GM19035 (cell line): Measurements from ENCODE around the gene MSRB3.
"Not testable (repeated sequence)": the region's sequence is repeated elsewhere in the genome, so short reads cannot be mapped to it uniquely, and the experiment has no call there.

ENCODE experiments used
- ATAC-seq: cut with Tn5 transposase; IDR thresholded peaks from one replicate; pipeline ENCODE4 v1.9.1; 2021; ENCODE audit not compliant: unreplicated experiment

MSRB3 gene

DNA sequence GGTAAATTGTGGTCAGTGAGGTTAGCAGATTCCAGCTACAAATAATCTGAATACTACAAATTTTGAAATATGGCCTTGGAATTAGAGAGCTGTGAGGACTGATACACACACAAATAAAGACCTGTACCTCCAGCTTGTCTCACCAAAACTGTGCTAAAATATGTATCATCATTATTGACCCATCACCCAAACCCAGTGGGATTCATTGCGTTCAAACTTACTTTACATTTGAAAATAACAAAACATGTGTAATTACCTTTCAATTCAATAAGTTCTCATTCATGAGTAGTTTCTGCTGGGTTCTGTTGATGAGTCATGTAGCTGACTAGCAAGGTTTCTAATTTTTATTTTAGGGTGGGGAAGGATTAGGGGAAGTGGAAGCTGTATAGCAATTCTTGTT lies 170.9 kb downstream of the MSRB3 start:
- no peak for ATAC-seq

DNA sequence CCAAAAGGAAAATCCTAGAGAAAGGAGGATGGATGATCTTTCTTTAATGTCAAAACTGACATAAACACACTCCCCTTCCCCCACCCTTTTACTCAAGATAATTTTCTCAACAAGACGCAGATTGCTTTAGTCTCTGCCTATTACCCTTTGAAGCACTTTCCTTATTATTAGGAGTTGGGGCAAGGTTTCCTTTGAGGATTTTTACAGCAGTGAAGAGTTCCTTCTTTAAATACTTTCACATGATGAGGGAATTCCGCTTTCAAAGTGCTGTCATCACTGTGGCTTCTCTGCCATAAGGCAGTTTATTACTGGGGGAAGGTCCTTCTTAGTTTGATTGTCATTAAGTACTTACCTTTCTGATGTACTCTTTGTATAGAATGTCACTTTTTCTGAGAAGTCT lies 172.1 kb downstream of the MSRB3 start:
- ATAC-seq = no peak

DNA sequence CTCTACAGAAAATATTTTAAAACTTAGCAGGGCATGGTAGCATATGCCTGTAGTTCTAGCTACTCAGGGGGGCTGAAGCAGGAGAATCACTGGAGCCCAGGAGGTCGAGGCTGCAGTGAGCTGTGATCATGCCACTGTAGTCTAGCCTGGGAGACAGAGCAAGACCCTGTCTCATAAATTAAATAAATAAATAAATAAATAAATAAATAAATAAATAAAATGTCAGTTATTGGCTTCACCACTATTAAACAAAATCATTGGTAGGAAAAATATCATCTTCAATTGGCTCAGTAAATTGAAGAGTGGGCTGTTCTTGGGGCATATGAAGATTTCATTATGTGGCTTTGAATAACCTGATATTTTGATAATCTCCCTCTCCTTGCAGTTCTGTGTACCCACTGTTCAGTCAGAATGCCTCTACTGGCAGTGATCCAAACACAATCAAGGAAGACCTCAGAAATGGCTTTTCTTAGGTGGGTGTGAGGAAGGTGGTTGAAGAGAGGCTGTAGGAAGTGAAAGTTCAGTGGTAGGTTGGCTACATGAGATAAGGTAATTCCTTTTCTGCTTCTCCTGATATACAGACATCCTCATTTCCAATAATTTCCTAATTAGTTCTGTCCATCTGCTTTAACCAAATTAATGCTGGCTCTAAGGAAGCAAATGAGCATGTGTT lies 175.8 kb downstream of the MSRB3 start:
- ATAC-seq = no peak

DNA sequence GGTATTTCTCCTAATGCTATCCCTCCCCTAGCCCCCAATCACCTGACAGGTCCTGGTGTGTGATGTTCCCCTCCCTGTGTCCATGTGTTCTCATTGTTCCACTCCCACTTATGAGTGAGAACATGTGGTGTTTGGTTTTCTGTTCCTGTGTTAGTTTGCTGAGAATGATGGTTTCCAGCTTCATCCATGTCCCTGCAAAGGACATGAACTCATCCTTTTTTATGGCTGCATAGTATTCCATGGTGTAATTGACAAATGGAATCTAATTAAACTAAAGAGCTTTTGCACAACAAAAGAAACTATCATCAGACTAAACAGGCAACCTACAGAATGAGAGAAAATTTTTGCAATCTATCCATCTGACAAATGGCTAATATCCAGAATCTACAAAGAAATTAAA lies 178.9 kb downstream of the MSRB3 start:
- ATAC-seq = not testable (repeated sequence)

DNA sequence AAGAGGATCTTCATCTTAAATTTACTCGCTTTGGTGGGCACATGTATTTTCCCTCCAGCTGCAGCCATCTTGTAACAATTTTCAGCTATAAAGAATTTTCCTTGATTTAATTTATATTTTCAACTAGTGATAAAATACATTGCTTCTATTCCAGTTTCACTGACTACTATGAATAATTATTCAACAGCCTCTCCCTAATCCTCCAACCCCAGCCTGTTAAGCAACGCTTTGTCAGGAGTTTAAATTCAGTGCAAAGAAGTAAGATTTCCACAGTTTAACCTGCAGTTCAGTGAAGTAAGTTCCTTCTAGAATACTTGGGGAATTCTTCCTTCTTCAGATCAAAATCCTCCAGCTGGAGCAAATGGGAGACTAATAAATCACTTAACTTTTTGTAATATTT lies 180.2 kb downstream of the MSRB3 start:
- ATAC-seq = no peak

DNA sequence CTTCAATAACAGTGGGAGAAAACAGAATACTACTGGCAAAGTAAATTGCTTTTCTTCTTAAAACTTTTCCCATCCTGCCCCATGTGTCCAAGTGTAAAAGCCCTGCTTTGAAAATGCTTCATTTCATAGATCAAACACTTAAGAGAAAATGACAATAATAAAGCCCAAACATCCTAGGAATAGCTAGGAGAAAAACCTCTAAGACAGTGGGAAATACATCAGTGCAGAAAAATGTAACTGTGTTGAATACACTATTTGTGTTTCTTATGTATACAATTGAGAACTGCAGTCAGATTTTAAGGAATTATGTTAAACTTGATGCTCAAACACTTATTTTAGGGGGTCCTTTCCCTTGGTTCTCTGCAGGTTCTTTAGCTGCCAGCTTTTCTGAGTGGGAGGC lies 181.1 kb downstream of the MSRB3 start:
- ATAC-seq = no peak

DNA sequence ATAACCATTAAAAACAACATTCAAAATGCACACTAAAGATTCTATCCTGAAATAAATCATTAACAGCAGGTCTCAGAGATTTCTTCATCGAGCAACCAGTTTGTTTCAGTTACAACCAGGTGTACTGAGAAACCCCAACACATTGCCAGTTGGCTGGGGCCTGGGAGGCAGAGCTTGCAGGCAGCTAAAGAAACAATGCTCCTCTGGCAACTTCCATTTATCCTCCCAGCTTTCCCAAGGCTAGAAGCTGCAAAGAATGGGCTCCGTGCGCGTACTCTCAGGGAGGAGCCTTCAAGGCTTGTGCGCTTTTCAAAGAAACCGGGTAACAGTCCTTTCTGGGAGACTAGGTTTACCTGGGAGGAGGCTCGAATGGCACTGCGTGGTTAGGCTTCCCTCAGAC lies 181.6 kb downstream of the MSRB3 start:
- no peak for ATAC-seq

DNA sequence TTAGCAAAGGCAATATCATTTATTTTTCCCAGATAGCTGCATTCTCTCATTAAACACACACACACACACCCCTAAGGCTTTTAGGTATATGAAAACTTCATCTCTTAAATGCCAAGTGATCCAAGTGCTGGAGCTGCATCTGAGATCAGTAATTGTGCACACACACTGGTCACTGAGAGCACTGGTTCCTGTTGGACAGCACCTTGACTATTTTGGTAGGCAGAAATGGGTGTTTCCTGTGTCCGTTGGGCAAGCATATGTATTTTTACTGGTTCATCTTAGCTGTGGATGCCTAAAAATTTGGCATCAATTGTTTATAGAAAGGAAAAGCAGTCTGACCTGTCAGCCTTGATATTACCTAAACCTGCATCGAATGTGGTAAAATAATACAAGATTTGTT lies 182.5 kb downstream of the MSRB3 start:
- no peak for ATAC-seq

DNA sequence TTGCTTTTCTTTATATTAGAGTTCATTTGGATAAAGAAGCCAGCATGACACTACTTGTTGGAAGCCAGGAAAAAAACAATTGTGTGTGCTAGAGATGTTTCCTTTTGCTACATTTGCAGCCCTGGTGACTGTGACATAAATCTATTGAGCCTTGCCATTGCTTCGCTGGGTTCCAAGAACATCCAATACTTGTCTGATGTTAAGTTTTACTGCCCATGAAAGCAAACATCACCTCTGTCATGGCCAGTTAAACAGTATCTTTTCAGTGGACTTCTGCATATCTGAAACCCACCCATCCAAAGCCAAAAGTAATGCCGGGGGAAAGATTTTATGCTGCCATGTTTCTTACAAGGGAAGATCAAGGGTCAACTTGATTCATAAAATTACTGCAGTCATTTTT lies 184.0 kb downstream of the MSRB3 start:
- ATAC-seq = no peak

DNA sequence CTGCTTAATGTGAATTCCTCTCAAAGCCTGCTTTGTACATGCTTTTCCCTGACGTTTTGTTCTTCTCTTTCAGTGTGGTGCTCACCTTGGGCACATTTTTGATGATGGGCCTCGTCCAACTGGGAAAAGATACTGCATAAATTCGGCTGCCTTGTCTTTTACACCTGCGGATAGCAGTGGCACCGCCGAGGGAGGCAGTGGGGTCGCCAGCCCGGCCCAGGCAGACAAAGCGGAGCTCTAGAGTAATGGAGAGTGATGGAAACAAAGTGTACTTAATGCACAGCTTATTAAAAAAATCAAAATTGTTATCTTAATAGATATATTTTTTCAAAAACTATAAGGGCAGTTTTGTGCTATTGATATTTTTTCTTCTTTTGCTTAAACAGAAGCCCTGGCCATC lies 184.6 kb downstream of the MSRB3 start:
- no peak for ATAC-seq

DNA sequence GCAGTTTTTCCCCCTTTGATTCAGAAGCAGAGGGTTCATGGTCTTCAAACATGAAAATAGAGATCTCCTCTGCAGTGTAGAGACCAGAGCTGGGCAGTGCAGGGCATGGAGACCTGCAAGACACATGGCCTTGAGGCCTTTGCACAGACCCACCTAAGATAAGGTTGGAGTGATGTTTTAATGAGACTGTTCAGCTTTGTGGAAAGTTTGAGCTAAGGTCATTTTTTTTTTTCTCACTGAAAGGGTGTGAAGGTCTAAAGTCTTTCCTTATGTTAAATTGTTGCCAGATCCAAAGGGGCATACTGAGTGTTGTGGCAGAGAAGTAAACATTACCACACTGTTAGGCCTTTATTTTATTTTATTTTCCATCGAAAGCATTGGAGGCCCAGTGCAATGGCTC lies 185.1 kb downstream of the MSRB3 start:
- no peak for ATAC-seq

DNA sequence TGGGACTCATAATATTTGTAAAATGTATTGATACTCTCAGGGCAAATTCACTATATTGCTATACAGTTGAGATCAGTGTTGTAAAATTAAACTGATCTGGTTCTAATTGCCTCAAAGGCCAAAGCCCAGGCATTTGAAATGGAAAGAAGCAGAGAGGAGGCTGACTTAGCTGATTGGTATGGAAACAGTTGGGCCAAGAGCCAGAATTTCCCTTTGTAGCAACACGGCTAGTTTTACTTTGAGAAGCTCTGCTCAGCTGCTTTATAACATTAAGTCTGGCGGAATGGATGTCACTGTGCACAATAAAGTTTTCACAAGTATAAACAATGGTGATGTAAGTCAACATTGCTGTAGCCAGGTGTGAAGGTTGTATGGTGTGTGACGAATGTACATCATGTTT lies 186.4 kb downstream of the MSRB3 start:
- ATAC-seq = no peak

DNA sequence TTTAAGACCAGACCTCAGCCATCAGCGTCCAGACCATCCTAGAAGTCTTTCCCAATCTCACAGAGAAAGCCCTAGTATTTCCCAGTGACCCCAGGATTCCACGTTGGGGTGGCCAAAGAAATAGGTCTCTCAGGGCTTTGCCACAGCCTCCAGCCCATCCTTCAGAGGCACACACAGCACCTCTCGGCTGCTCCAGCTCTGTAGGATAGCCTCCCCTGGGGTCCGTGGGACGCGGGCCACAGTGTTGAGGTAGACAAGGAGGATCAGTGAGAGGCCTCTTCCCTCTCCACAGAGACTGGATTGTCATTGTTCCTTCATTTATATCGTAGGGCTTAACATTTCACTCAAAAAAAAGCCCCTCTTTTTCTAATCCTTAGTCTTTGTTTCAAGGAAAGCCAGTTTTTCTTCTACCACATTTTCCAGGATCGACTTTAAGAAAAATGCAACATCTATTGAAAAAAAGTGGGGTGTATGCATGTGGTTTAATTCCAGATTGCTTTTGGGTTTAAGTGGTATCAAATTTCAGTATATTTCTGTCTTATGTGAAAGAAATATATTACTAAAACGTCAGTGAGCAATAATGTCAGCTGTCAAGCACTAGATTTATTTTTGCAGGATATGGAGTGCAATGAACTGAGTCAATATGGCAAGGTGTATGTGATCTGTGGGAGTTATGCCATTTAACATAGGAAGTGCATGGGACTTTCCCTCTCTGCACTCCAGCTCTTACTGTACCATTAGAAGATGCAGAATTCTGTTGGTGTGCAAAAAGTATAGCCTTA lies 187.5 kb downstream of the MSRB3 start:
- ATAC-seq = no peak

DNA sequence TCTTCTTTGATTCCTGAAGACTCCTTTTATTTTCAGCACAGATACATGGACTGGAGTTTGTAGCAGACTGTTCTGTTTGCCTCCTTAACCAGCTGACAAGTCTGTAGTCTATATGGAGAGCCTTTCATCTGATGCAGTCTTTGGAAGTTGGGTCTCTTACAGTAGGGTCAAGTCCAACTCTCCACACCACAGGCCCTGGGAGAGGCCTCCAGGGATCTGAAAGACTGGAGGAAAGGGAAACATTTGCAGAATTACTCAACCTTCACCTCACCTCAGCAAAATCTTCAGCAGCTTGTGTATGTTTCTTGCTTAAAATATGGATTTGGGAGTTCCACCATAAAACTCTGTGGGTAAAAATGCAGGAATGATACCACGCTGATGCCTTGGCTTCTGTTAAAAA lies 188.4 kb downstream of the MSRB3 start:
- ATAC-seq = no peak

DNA sequence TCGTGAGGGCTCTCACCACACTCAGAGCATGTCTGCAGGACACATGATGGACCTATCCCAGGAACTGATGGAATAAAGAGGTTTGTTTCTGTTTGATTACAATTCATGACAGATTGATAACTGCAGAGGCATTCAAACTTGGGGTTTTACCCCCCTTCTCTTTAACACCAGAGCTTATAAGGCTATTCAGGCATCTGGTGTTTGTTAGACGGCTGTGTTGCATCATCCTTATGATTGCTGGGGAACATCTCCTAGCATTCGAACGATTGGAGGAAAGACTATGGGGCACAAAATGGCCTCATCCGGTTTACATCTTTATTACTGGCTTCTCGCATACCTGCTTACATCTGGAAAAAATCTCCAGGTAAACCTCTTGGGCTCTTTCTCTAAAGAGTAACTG lies 191.8 kb downstream of the MSRB3 start:
- no peak for ATAC-seq

DNA sequence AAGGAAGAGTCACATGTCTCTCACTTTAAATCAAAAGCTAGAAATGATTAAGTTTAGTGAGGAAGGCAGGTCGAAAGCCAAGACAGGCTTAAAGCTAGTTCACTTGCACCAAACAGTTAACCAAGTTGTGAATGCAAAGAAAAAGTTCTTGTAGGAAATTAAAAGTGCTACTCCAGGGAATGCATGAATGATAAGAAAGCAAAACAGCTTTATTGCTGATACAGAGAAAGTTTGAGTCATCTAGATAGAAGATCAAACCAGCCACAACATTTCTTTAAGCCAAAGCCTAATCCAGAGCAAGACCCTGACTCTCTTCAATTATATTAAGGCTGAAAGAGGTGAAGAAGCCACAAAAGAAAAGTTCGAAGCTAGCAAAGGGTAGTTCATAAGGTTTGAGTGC lies 193.6 kb downstream of the MSRB3 start:
- no peak for ATAC-seq

DNA sequence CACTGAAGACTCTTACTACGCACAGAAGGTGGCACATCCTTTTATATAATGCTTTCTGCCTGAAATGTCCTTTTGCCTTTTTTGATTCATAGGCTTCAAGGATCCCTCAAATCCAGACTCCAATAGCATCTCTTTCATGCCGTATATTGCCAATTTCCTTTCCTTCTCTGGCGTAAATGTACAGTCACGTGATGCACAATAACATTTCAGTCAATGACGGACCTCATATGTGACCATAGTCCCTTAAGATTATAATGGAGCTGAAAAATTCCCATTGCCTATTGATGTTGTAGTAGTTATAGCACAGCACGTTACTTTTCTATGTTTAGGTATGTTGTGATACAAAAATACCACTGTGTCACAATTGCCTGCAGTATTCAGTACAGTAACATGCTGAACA lies 196.3 kb downstream of the MSRB3 start:
- ATAC-seq = no peak

DNA sequence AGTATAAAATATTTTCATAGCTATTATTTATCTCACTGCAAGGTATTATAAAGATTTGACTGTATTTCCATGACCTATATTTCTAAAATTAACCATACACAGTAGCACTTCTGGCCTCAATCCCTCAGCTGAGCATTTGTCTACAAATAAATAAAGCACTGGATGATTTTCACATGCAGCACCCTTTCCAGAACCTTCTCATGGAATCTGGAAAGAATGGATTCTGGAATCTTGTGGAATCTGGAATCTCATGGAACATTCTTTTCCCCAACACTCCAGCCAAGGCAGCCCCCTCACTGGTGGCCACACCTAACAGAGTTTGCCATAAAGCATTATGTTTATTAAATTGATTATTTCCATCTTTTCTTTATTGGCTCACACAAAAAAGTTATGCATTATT lies 199.2 kb downstream of the MSRB3 start:
- no peak for ATAC-seq

DNA sequence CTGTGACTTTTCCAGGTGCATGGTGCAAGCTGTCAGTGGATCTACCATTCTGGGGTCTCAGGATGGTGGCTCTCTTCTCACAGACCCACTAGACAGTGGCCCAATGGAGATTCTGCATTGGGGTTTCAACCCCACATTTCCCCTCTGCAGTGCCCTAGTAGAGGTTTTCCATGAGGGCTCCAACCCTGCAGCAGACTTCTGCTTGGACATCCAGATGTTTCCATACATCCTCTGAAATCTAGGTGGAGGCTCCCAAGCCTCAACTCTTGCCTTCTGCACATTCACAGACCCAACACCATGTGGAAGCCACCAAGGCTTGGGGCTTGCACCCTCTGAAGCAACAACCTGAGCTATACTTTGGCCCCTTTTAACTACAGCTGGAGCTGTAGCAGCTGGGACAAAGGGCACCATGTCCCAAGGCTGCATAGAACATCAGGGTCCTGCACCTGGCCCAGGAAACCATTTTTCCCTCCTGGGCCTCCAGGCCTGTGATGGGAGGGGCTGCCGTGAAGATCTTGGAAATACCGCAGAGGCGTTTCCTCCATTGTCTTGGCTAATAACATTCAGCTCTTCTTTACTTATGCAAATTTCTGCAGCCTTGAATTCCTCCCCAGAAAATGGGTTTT lies 205.5 kb downstream of the MSRB3 start:
- not testable (repeated sequence) for ATAC-seq

DNA sequence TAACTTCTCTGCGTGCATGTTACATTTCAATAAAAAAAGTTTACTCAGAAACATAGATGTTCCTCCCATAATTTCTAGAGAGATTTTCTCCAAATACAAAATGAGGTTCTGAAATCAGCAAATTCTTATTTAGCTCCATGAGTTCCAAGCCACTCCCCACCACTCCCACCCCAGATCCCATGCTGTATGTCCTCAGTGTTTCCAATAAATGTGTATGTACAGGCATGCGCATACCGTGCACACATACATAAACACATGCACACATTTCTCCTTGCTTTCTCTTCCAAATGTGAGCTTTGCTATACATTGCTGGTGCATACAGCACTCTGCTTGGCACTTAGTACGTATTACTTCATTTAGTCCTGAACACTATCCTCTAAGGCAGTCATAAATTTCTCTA lies 209.7 kb downstream of the MSRB3 start:
- no peak for ATAC-seq

DNA sequence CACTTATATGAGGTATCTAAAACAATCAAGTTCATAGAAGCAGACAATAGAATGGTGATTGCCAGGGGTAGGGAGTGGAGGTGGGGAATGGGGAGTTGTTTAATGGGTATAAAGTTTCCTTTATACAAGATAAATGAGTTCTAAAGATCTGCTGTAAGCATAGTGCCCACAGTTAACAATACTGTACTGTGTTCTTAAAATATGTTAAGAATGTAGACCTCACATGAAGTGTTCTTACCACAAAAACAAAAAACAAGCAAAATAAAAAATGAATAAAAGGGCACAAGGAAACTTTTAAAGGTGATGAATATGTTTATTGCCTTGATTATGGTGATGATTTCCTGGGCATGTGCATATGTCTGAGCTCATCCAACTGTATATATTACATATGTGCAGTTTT lies 211.8 kb downstream of the MSRB3 start:
- no peak for ATAC-seq
